ENCODE results near the gene TSTD2. TPM values are rescaled to one million over a fixed set of nuclear protein-coding genes. Genes with fewer than 3 reads are reported as not detected.

TSTD2 gene
- total RNA-seq, 1 experiment from 2014 or later = 16.8 TPM

DNA sequence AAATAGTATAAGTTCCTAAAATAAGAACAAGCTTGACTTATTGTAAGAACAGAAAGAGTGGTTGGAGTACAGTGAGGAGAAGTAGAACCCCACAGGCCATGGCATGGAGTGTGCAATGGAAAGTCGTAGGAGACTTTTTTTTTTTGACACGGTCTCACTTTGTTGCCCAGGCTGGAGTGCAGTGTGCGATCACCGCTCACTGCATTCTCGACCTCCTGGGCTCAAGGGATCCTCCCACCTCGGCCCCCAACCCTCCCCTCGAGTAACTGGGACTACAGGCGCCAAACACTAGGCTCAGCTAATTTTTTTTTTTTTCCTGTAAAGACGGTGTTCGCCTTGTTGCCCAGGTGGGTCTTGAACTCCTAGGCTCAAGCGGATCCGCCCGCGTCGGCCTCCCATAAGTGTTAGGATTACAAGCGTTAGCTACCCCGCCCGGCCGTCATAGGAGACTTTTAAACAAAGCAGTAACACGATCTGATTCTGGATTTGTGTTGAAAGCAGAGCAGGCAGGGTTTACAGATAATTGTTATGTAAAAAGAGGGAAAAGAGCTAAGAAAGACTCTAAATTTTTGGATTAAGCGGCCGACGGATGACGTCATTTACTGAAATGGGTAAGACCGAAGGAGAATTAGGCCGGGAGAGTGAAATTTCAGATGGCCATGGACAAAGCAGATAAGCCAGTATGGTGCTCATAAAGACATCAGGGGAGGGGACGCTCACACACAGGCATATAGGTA lies 752 bp downstream of the TSTD2 start:
- peak; percentile 1; the same call in 1 of the 2 replicates for ATAC-seq
- Mint-ChIP-seq H3K27me3 (ENCODE audit: low read depth) (no peaks in the 10 kb centered on the region), H3K27ac (peak overlapping the region; percentile 100), H3K9me3 (no peaks in the 10 kb centered on the region), H3K4me1 (peaks cover 46% of the 10 kb centered on the region), H3K4me3 (peak overlapping the region; percentile 98), H3K36me3 (no peaks in the 10 kb centered on the region)
- peak; percentile 53 for DNase-seq (ENCODE audit: low spot score)
- TF ChIP-seq, protein P1, sequence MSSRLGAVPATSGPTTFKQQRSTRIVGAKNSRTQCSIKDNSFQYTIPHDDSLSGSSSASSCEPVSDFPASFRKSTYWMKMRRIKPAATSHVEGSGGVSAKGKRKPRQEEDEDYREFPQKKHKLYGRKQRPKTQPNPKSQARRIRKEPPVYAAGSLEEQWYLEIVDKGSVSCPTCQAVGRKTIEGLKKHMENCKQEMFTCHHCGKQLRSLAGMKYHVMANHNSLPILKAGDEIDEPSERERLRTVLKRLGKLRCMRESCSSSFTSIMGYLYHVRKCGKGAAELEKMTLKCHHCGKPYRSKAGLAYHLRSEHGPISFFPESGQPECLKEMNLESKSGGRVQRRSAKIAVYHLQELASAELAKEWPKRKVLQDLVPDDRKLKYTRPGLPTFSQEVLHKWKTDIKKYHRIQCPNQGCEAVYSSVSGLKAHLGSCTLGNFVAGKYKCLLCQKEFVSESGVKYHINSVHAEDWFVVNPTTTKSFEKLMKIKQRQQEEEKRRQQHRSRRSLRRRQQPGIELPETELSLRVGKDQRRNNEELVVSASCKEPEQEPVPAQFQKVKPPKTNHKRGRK (CRISPR knock-in tag; IDR thresholded peaks at IDR 0.05; ENCODE audit: borderline replicate concordance) = no peak
- TF ChIP-seq EMX1 (CRISPR knock-in tag; IDR thresholded peaks at IDR 0.05) (0 out of 2 replicates have a peak, but pooled peaks have one; percentile 37), IRF2 (CRISPR knock-in tag; IDR thresholded peaks at IDR 0.05; ENCODE audit: borderline replicate concordance, low read depth) (no peak)
- TF ChIP-seq, protein P2, sequence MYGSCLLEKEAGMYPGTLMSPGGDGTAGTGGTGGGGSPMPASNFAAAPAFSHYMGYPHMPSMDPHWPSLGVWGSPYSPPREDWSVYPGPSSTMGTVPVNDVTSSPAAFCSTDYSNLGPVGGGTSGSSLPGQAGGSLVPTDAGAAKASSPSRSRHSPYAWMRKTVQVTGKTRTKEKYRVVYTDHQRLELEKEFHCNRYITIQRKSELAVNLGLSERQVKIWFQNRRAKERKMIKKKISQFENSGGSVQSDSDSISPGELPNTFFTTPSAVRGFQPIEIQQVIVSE (CRISPR knock-in tag; IDR thresholded peaks at IDR 0.05; ENCODE audit: borderline replicate concordance) = 0 out of 2 replicates have a peak, but pooled peaks have one; percentile 29
- TF ChIP-seq, protein P3, sequence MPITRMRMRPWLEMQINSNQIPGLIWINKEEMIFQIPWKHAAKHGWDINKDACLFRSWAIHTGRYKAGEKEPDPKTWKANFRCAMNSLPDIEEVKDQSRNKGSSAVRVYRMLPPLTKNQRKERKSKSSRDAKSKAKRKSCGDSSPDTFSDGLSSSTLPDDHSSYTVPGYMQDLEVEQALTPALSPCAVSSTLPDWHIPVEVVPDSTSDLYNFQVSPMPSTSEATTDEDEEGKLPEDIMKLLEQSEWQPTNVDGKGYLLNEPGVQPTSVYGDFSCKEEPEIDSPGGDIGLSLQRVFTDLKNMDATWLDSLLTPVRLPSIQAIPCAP (CRISPR knock-in tag; IDR thresholded peaks at IDR 0.05) = no peak
- ChIA-PET POLR2A (interaction anchor here (1.2 to 2.0 kb wide), 3 partner anchors 11 to 131 kb away, joined by 3 to 6 read pairs (median 5); partner anchors contain the start of gene TMOD1), CTCF (interaction anchor here (0.8 to 2.5 kb wide), 7 partner anchors 17 to 264 kb away, joined by 3 to 20 read pairs (median 5); partner anchors contain the start of gene TMOD1)

DNA sequence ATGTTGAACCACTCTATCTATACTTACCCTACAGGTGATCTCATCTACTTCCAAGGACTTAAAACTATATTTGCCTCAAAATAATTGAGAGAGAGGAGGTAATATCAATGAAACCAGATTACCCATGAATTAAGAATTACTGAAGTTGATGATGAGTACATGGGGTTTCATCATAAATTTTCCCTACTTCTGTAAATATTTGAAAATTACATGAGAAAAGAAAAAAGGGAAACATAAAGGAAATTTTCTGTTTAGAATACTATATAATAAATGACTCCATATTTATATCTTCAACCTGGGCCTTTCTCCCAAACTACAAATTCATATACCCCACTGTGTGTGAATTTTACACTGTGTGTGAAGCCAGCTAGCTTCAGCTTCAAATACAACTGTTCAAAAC lies 2.6 kb downstream of the TSTD2 start:
- Mint-ChIP-seq H3K9me3 (no peaks in the 10 kb centered on the region), H3K4me1 (peaks cover 39% of the 10 kb centered on the region), H3K36me3 (peaks cover 5% of the 10 kb centered on the region), H3K4me3 (no peak overlapping the region), H3K27ac (no peak overlapping the region), H3K27me3 (ENCODE audit: low read depth) (no peaks in the 10 kb centered on the region)
- ATAC-seq = no peak
- ChIA-PET CTCF (no interaction called here), POLR2A (no interaction called here)
- no peak for TF ChIP-seq CBFB (CRISPR knock-in tag; IDR thresholded peaks at IDR 0.05; ENCODE audit: low read depth)
- TF ChIP-seq, protein P4, sequence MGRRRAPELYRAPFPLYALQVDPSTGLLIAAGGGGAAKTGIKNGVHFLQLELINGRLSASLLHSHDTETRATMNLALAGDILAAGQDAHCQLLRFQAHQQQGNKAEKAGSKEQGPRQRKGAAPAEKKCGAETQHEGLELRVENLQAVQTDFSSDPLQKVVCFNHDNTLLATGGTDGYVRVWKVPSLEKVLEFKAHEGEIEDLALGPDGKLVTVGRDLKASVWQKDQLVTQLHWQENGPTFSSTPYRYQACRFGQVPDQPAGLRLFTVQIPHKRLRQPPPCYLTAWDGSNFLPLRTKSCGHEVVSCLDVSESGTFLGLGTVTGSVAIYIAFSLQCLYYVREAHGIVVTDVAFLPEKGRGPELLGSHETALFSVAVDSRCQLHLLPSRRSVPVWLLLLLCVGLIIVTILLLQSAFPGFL (CRISPR knock-in tag; IDR thresholded peaks at IDR 0.05; ENCODE audit: borderline replicate concordance) = no peak
- TF ChIP-seq, protein P5, sequence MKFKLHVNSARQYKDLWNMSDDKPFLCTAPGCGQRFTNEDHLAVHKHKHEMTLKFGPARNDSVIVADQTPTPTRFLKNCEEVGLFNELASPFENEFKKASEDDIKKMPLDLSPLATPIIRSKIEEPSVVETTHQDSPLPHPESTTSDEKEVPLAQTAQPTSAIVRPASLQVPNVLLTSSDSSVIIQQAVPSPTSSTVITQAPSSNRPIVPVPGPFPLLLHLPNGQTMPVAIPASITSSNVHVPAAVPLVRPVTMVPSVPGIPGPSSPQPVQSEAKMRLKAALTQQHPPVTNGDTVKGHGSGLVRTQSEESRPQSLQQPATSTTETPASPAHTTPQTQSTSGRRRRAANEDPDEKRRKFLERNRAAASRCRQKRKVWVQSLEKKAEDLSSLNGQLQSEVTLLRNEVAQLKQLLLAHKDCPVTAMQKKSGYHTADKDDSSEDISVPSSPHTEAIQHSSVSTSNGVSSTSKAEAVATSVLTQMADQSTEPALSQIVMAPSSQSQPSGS (CRISPR knock-in tag; IDR thresholded peaks at IDR 0.05; ENCODE audit: borderline replicate concordance, low read depth) = no peak
- no peak for TF ChIP-seq NFE2L1 (CRISPR knock-in tag; IDR thresholded peaks at IDR 0.05)
- TF ChIP-seq, protein P6, sequence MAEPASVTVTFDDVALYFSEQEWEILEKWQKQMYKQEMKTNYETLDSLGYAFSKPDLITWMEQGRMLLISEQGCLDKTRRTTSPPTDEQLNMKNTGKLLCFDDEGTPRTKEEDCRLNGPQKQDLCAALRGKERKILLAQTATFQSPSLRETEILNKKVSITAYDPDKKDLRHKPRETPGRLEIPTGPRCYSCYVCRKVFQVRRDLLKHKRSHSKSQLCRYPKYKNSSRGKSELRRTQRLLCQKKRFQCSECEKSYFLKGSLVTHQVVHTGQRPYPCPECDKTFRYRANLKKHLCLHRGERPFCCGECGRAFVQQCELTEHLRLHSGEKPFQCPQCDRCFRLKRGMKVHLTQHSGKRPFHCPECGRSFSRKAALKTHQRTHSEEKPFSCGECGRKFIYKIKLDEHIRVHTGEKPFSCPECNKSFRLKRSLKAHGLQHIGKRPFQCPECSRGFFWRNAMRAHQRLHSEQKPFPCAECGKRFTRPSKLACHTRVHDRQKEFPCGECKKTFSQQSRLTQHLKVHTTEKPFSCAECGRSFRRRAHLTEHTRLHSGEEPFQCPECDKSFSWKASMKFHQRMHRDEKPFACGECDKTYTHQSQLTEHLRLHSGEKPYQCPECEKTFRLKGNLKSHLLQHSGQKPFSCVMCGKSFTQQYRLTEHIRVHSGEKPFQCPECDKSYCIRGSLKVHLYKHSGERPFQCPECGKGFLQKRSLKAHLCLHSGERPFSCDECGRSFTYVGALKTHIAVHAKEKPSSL (CRISPR knock-in tag; conservative IDR thresholded peaks at IDR 0.05) = no peak
- TF ChIP-seq NR2C2 (CRISPR knock-in tag; IDR thresholded peaks at IDR 0.05) = no peak
- TF ChIP-seq, protein P3 (CRISPR knock-in tag; IDR thresholded peaks at IDR 0.05) = no peak
- no peak for TF ChIP-seq ESRRA (CRISPR knock-in tag; IDR thresholded peaks at IDR 0.05; ENCODE audit: borderline replicate concordance)
- TF ChIP-seq ETV6 (CRISPR knock-in tag; IDR thresholded peaks at IDR 0.05) = no peak
- TF ChIP-seq, protein P1 (CRISPR knock-in tag; IDR thresholded peaks at IDR 0.05; ENCODE audit: borderline replicate concordance) = no peak
- DNase-seq (ENCODE audit: low spot score) = no peak
